ENCODE results near the gene LIN28B.

DNA sequence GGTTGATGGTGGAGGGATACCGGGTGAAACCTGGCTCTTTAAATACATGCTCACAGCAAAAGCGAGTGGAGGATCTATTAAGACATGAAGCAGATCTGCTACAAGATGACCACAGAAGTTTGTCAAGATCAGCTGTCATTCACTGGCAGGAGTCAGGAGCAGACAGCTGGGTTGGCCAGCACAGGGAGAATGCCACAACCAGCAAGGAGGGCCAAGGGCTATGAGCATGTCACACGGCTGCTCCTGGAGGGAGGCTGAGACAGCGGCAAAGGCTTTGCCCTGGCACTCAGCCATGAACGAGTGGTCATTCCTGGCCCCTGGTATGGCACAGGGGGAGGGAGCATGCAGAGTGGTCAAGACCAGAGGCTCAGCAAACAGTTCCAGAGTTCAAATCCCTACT, 145.3 kb downstream of the LIN28B start:
- TF ChIP-seq, protein P1, sequence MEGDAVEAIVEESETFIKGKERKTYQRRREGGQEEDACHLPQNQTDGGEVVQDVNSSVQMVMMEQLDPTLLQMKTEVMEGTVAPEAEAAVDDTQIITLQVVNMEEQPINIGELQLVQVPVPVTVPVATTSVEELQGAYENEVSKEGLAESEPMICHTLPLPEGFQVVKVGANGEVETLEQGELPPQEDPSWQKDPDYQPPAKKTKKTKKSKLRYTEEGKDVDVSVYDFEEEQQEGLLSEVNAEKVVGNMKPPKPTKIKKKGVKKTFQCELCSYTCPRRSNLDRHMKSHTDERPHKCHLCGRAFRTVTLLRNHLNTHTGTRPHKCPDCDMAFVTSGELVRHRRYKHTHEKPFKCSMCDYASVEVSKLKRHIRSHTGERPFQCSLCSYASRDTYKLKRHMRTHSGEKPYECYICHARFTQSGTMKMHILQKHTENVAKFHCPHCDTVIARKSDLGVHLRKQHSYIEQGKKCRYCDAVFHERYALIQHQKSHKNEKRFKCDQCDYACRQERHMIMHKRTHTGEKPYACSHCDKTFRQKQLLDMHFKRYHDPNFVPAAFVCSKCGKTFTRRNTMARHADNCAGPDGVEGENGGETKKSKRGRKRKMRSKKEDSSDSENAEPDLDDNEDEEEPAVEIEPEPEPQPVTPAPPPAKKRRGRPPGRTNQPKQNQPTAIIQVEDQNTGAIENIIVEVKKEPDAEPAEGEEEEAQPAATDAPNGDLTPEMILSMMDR (conservative IDR thresholded peaks at IDR 0.05; ENCODE audit: low read depth, low read length): no peak
- no peak for TF ChIP-seq EZH2 (IDR thresholded peaks at IDR 0.05; ENCODE audit: borderline replicate concordance, low read depth, low read length, poor library complexity, severe bottlenecking)
